Measurements from ENCODE around the gene ST6GALNAC4. TPM values are rescaled to one million over a fixed set of nuclear protein-coding genes. Genes with fewer than 3 reads are reported as not detected.

Gene ST6GALNAC4
- total RNA-seq, 1 donor from 2014 or later: 31.8 TPM

GRCh38 chr9:127913682-127914081, 3.2 kb downstream of the ST6GALNAC4 start:
- no peak for DNase-seq (ENCODE audit: low read depth)

GRCh38 chr9:127912882-127913281, 4.0 kb downstream of the ST6GALNAC4 start:
- no peak for DNase-seq (ENCODE audit: low read depth)

DNA sequence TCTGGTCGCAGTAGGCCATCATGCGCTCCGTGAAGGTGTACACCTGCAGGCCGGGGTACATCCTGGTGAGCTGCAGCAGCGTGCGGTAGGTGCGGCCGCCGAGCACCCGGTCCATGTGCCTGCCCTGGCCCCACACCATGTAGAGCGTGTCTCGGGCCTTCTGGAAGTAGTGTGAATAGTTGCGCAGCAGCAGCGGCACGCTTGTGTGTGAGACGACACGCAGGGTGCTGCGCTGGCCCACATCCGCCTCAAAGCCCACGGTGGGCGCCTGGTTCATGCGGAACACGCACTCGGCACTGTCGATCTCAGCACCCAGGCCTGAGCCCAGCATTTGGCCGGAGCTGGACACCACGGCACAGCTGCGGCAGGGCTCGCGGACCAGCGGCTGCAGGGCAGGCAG, 4.5 kb downstream of the ST6GALNAC4 start:
- no peak for DNase-seq (ENCODE audit: low read depth)

GRCh38 chr9:127910613-127911205, 6.1 kb downstream of the ST6GALNAC4 start:
- peak; percentile 52 for DNase-seq (ENCODE audit: low read depth)

- DNase-seq (ENCODE audit: low read depth): no peak
Measured at GRCh38 chr9:127909839-127910273, 7.0 kb downstream of the ST6GALNAC4 start.

DNA sequence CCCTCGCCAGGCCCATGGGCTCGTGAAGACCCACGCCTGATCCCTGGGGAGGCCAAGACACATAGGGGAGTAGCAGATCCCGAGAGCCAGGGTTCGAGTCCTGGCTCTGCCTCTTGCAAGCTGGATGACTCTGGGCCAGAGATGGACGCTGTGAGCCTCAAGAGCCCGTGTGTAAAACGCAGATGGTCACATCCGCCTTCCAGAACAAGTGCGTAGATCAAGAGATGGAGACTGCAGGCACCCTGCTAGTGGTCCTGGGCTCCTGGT, 8.2 kb downstream of the ST6GALNAC4 start:
- no peak for DNase-seq (ENCODE audit: low read depth)

DNA sequence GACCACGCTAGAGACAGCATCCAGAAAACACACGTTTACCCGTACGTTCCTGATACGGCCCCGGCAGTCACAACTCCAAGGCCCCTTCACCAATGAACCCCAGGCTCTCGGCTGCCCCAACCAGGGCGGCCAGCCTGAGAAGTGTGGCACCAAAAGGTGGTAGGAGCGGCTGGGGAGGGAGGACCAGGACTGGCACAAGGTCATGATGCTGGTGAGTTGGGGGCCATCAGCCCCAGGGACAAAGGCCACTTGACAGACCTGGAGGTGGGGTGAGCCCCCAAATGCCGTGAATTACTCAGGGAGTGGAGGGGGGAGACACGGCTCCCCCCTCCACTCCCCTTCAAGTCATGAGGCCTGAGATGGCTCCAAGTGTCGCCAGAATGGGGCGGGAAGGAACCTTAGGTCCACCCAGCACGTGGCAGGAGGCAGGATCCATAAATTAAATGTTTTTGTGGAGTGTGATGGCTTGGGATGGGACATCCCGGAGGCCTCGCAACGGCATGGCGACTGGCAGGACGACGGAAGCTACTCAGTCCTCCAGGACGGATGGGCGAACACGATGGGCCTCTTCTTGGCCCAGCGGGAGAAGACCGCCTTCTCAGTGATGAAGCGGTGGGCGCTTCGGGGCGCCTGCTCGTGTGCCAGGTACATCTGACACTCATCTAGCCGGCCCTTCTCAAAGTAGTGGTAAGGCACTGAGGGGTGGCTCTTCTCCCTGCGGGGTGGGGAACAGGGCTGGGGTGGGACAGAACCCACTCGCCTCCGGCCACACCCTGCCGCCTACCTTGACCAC, 8.8 kb downstream of the ST6GALNAC4 start:
- DNase-seq (ENCODE audit: low read depth): no peak

GRCh38 chr9:127905788-127906191, 11.1 kb downstream of the ST6GALNAC4 start:
- no peak for DNase-seq (ENCODE audit: low read depth)

- DNase-seq (ENCODE audit: low read depth): no peak
Measured at GRCh38 chr9:127905004-127905728, 11.7 kb downstream of the ST6GALNAC4 start.

DNA sequence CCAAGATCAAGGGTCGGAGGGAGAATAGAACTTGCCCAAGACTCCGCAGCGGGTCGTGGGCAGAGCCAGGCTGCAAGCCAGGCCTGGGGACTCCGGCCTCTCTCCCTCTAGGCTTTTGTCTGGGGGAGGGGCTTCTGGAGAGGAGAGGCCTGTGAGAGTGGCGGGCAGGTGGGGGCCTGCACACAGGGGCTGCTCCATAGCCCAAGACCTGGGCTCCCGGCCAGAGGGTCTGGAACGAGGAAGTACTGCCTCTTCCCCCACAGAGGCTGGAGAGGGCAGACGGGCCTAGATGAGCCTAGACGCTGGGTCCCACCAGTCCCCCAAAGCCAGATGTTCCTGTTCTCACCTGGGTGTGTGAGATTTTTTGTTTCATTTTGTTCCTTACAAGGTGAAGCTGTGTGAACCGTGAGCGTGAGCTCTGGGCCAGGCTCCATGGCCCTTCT, 12.3 kb downstream of the ST6GALNAC4 start:
- no peak for DNase-seq (ENCODE audit: low read depth)

DNA sequence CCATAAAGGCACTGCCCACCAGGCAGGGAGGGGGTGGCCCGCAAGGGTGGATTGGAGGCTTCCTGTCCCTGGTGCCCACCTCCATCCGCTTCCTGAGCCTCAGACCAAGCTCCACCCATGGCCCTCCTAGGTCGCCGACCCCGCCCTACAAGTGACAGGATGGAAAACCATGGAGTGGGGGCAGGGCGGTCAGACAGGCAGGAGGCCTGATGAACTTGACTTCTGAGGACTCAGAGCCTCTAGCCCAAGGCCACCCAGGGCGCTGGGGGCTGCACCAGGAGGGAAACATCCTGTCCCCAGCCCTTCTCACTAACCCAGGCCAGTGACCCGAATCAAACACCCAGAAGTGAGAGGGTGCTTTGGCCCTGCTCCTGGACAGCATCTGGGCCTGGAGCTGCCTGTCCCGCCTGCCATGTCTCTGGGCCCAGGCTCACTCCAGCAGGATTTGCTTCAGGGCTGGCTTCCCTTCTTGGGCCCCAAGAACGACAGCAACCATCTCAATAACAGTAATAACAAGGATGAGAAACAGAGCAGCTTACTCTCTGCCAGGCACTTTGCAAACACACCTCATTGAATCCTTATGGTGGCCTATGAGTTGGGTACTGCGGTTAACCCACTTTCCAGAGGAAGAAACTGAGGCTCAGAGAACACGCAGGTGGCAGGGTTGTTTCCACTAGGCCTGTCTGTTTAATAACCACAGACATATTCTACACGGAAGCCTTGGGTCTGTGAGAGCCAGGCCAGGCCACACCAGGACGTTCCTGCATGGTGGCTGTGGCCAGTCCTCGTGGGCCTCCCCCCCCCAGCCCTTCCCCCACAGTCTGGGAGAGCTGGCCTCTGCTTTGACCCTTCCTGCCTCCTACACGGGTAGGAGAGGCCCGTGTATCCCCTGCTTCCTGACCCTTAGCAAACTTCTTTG, 13.0 kb downstream of the ST6GALNAC4 start:
- DNase-seq (ENCODE audit: low read depth): peak; percentile 25

DNA sequence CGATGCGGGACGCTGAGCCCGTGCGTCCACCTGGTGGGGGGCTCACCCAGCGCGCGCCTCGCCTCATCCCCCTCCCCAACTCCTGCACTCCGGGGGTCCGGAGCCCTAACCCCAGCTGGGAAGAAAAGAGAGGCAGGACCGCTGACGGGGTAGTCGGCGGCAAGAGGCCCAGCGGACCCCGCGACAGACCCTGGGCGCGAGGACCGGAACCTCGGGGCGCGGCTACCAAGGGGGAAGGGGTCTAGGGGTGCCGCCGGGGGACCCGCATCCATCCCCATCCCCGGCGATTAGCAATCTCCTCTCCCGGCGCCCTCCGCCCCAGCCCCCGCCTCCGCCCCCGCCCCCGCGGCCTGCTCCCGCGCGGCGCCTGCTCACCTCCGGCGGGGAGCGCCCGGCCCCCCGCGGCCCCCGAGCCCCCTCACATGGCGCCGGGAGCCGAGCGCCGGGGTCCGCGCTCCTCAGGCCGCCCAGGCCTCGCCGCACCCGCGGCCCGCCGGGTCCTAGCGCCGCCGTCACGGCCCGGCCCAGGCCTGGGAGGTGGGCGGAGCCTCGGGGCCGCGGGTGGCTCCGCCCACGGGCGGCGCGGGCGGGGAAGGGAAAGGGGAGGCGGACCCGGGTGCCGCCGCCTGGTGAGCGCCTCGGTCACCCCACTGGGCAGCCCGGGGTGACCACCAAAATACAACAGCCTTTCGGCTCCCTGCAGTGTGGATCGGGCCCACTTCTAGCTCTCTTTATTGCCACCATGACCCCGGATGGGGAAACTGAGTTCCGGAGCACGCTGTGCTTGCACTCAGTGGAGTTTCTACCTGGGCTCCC, 17.5 kb downstream of the ST6GALNAC4 start, which contains the start of gene ST6GALNAC6:
Gene ST6GALNAC6 (minus strand): TSS at position 476 of the 816 bp plus-strand sequence. CDS start 1,622 bp downstream, outside the sequence.
- no peak for DNase-seq (ENCODE audit: low read depth)

GRCh38 chr9:127898433-127899127, 18.3 kb downstream of the ST6GALNAC4 start:
- peak; percentile 88 for DNase-seq (ENCODE audit: low read depth)

DNA sequence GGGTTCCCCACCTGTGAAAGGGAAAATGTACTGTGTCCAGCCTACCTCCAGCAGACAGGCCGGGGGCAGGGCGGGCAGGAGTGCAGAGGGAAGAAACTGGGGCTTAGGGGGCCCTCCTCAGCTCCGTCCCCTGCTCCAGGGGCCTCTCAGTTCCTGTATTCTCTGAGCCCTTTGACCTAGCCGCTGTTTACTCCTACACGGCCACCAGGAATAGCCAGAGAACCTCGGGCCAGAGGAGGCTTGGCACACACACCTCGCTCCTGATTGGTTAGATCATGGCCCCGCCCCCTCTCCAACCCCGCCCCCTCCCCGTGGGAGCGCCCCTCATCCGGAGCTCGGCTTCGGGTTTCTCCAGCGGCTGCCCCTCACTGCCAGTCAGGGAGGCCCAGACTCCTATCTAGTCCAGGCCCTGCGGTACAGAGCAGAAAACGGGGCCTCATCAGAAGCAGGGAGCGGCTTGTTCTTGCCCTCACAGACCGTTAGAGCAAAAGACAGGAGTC, 19.6 kb downstream of the ST6GALNAC4 start:
- DNase-seq (ENCODE audit: low read depth): peak; percentile 53

DNA sequence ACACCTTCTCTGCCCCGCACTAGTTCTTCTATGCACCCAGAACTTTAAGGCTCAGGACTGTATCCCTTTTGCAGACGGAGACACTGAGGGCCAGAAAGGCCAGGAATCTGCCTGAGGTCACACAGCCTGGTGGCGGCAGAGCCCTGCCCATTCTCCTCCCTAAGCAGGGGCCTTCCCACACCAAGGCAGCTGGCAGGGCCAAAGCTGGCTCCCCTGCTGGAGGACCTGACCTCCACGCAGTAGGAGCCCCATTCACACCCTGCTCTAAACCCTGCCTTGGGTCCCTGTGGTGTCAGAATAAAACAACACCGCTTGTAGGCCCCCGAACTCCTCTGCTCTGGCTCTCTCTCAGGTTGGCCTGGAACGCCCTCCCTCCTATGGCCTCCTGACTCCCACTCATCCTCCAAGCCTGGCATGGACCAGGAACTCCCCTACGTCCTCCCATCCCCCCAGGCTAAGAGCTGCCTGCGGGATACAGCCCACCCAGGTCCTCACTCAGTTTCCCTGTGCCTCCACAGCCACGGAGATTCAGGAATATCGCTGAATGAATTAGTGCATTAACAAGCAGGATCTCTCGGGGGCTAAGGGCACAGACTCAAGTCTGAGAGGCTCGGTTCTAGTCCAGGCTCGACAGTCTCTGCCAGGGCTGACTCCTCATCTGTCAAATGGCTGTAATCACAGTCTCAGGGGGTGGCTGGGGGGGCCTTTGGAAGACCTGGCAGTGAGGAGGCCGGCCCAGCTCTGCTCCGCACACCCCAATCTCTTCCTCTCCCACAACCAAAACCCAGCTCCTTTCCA, 20.2 kb downstream of the ST6GALNAC4 start:
- DNase-seq (ENCODE audit: low read depth): no peak

- DNase-seq (ENCODE audit: low read depth): no peak
Measured at GRCh38 chr9:127895811-127896210, 21.0 kb downstream of the ST6GALNAC4 start.

- no peak for DNase-seq (ENCODE audit: low read depth)
Measured at GRCh38 chr9:127893392-127893791, 23.4 kb downstream of the ST6GALNAC4 start.

DNA sequence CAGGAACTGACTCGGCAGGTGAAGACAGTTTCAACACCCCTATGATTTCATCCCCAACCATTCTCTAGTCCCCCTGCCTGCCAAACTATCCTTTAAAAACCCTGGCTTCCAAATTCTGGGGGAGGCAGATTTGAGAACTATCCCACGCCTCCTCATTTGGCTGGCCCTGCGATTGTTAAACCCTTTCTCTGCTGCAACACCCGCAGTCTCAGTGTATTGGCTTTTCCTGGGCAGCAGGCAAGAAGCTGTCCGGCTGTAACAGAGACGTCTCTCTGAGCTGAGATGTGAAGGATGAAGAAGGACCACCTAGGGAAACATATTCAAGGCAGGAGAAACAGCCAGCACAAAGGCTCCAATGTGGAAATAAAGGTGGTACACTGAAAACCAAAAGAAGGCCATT, 24.0 kb downstream of the ST6GALNAC4 start:
- DNase-seq (ENCODE audit: low read depth): no peak

DNA sequence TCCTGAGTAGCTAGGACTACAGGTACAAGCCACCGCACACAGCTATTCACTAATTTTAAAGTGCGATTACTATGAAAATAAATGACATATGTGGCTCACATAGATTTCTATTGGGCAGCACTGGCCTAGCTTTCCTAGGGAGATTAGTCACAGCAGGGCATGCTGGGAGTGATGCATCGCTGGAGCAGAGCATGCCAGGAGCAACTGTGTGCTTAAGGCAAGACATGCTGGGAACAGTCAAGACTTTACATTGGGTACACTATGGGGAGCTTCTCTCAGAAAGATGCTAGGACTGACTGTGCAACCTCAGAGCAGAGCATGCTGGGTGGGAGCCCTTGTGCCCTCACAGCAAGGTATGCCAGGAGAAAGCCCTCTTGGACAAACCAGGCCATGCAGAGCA, 26.8 kb downstream of the ST6GALNAC4 start:
- DNase-seq (ENCODE audit: low read depth): no peak

Measured in renal cortical epithelial cell (primary cell).